SK-N-SH (cell line): ENCODE results near the gene CARD6. TPM values are rescaled to one million over a fixed set of nuclear protein-coding genes. Genes with fewer than 3 reads are reported as not detected.
"Not testable (repeated sequence)": the region's sequence is repeated elsewhere in the genome, so short reads cannot be mapped to it uniquely, and the experiment has no call there.

ENCODE experiments used
- CTCF ChIA-PET: fragments of 300-600, 350-600 bp; formaldehyde crosslinking; extraction: SDS; loops from one replicate; lab custom pipeline; 2021; lab: Yijun Ruan, JAX
- POLR2A ChIA-PET: fragments of 350-600 bp; sonication (Branson Sonifier 250); formaldehyde crosslinking; extraction: SDS; loops from one replicate; lab custom pipeline; 2020; ENCODE audit warnings: antibody characterized with exemption, inconsistent platforms; lab: Yijun Ruan, JAX
- DNase-seq: peaks from one replicate; pipeline ENCODE4 v3.0.0; 2012
- H2AFZ ChIP-seq: fragments of 200-600 bp; sonication (generic); 2 replicates; pipeline ENCODE4 v1.8.1; 2016; ENCODE audit warnings: antibody characterized with exemption, mild to moderate bottlenecking, low read depth
- H3F3A ChIP-seq: fragments of 200-600 bp; sonication (generic); replicated peaks from 2 replicates; pipeline ENCODE3; 2016; ENCODE audit warnings: antibody characterized with exemption, mild to moderate bottlenecking; ENCODE audit not compliant: insufficient read depth
- H3K27ac ChIP-seq, 2 experiments: fragments of 200-500 bp in 1 of 2; fragments of 200-600 bp in 1 of 2; sonication (Bioruptor generic) in 1 of 2; sonication (generic), shearing (Covaris generic) in 1 of 2; 2 replicates each; pipeline versions ENCODE4 v1.5.1 to v1.6.1; 2014 to 2016; ENCODE audit warnings: low read depth in 2 of 2, inconsistent platforms in 1 of 2, low read length in 1 of 2, mild to moderate bottlenecking in 1 of 2, mixed read lengths in 1 of 2
- H3K27me3 ChIP-seq: fragments of 200-600 bp; sonication (generic), shearing (Covaris generic); 2 replicates; pipeline ENCODE4 v1.6.1; 2016; ENCODE audit warnings: mixed run types; ENCODE audit not compliant: insufficient read depth
- H3K36me3 ChIP-seq, 2 experiments: fragments of 200-500 bp in 1 of 2; fragments of 200-600 bp in 1 of 2; sonication (Bioruptor generic) in 1 of 2; sonication (generic) in 1 of 2; replicated peaks in 1 of 2; 2 replicates each; pipeline versions ENCODE3 to v1.5.1; 2014 to 2016; ENCODE audit warnings: low read length in 1 of 2, mild to moderate bottlenecking in 1 of 2; ENCODE audit not compliant: insufficient read depth in 2 of 2, control insufficient read depth in 1 of 2
- H3K4me1 ChIP-seq, 2 experiments: fragments of 200-500 bp in 1 of 2; fragments of 200-600 bp in 1 of 2; sonication (Bioruptor generic) in 1 of 2; sonication (generic), shearing (Covaris generic) in 1 of 2; 2 replicates each; pipeline versions ENCODE4 v1.5.1 to v1.6.1; 2014 to 2016; ENCODE audit warnings: low read depth in 1 of 2, low read length in 1 of 2, mixed run types in 1 of 2; ENCODE audit not compliant: insufficient read depth in 2 of 2, control insufficient read depth in 1 of 2
- H3K4me2 ChIP-seq: fragments of 200-600 bp; sonication (generic), shearing (Covaris generic); 2 replicates; pipeline ENCODE4 v1.6.1; 2017; ENCODE audit warnings: mixed run types
- H3K4me3 ChIP-seq, 2 experiments: fragments of 200-500 bp in 1 of 2; fragments of 200-600 bp in 1 of 2; sonication (Bioruptor generic) in 1 of 2; sonication (generic), shearing (Covaris generic) in 1 of 2; 2 replicates each; pipeline versions ENCODE4 v1.5.1 to v1.8.1; 2014 to 2016; ENCODE audit warnings: low read depth in 2 of 2, inconsistent platforms in 1 of 2, low read length in 1 of 2, mild to moderate bottlenecking in 1 of 2, mixed read lengths in 1 of 2, moderate library complexity in 1 of 2
- H3K79me2 ChIP-seq: fragments of 200-600 bp; sonication (generic); 2 replicates; pipeline ENCODE4 v1.8.1; 2017; ENCODE audit warnings: mild to moderate bottlenecking; ENCODE audit not compliant: insufficient read depth
- H3K9ac ChIP-seq: fragments of 200-600 bp; sonication (generic); 2 replicates; pipeline ENCODE4 v1.6.1; 2017; ENCODE audit warnings: mixed run types
- H3K9me2 ChIP-seq: fragments of 200-600 bp; sonication (generic); 2 replicates; pipeline ENCODE4 v1.6.1; 2017; ENCODE audit warnings: mixed run types
- H3K9me3 ChIP-seq: fragments of 200-600 bp; sonication (generic); 2 replicates; pipeline ENCODE4 v1.6.1; 2017; ENCODE audit warnings: mixed run types, mild to moderate bottlenecking, moderate library complexity
- H4K20me1 ChIP-seq: fragments of 200-600 bp; sonication (generic); 2 replicates; pipeline ENCODE4 v1.6.1; 2017; ENCODE audit warnings: mild to moderate bottlenecking, mixed run types; ENCODE audit not compliant: insufficient read depth
- ELF1 ChIP-seq: IDR thresholded peaks from 2 replicates; pipeline ENCODE4 v1.4.0; 2012
- EP300 ChIP-seq, 2 experiments: IDR thresholded peaks; 2 replicates each; pipeline versions ENCODE4 v1.4.0 to v1.6.1; 2012; ENCODE audit warnings: borderline replicate concordance in 1 of 2, low read depth in 1 of 2, low read length in 1 of 2
- FOSL2 ChIP-seq: IDR thresholded peaks from 2 replicates; pipeline ENCODE4 v1.4.0; 2012; ENCODE audit warnings: low read depth, mild to moderate bottlenecking, moderate library complexity, borderline replicate concordance
- FOXM1 ChIP-seq: IDR thresholded peaks from 2 replicates; pipeline ENCODE4 v1.4.0; 2012; ENCODE audit warnings: low read depth, mild to moderate bottlenecking
- GATA2 ChIP-seq: sonication (generic); formaldehyde crosslinking; IDR thresholded peaks from 2 replicates; pipeline ENCODE4 v1.5.0; 2020; ENCODE audit warnings: mild to moderate bottlenecking, missing genetic modification reagents
- JUND ChIP-seq: IDR thresholded peaks from 2 replicates; pipeline ENCODE4 v1.4.0; 2012
- NFIC ChIP-seq: IDR thresholded peaks from 2 replicates; pipeline ENCODE4 v1.4.0; 2012; ENCODE audit warnings: borderline replicate concordance
- NRF1 ChIP-seq: IDR thresholded peaks from 2 replicates; pipeline ENCODE4 v1.6.1; 2012; ENCODE audit warnings: low read depth, mild to moderate bottlenecking, low read length
- POLR2AphosphoS5 ChIP-seq: IDR thresholded peaks from 2 replicates; pipeline ENCODE4 v1.6.1; 2012; ENCODE audit warnings: low read depth, low read length
- RAD21 ChIP-seq: IDR thresholded peaks from 2 replicates; pipeline ENCODE4 v1.6.1; 2012; ENCODE audit warnings: mild to moderate bottlenecking, low read length
- TEAD4 ChIP-seq: IDR thresholded peaks from 2 replicates; pipeline ENCODE4 v1.4.0; 2012; ENCODE audit warnings: mild to moderate bottlenecking, borderline replicate concordance; ENCODE audit not compliant: insufficient read depth
- YY1 ChIP-seq: IDR thresholded peaks from 2 replicates; pipeline ENCODE4 v1.4.0; 2012; ENCODE audit warnings: low read depth, mild to moderate bottlenecking
- WGBS: methylation state at CpG from one replicate; pipeline ENCODE4 v1.1.6; 2017; ENCODE audit warnings: low lambda C conversion rate; 5-methylcytosine and 5-hydroxymethylcytosine counted together
- polyA plus RNA-seq, 3 experiments: library from polyadenylated mRNA; depleted of rRNA; stranded (reverse); fragments of >200 nt; gene quantifications; 2 replicates each; pipeline ENCODE4 v1.2.3, GENCODE V29; 2012
- TF ChIP-seq, protein P1 (sequence below): IDR thresholded peaks from 2 replicates; pipeline ENCODE4; 2012
- TF ChIP-seq, protein P2 (sequence below): fragments of 200-600 bp; sonication (generic); IDR thresholded peaks from 2 replicates; pipeline ENCODE4 v1.6.1; 2017; ENCODE audit warnings: antibody characterized with exemption, mild to moderate bottlenecking, moderate library complexity
- TF ChIP-seq, protein P3 (sequence below): IDR thresholded peaks from 2 replicates; pipeline ENCODE4 v1.6.1; 2012; ENCODE audit warnings: mild to moderate bottlenecking, low read depth, low read length, moderate library complexity
- TF ChIP-seq, protein P4 (sequence below): fragments of 150-350 bp; IDR thresholded peaks from 2 replicates; pipeline ENCODE4 v1.6.1; 2016; ENCODE audit warnings: mild to moderate bottlenecking, low read depth, low read length
- TF ChIP-seq, protein P5 (sequence below): IDR thresholded peaks from 2 replicates; pipeline ENCODE4 v1.4.0; 2012; ENCODE audit warnings: low read depth

Gene CARD6
- polyA plus RNA-seq, 1 of the 3 experiments (the other 2 are of a cell fraction) = 0.03 TPM

DNA sequence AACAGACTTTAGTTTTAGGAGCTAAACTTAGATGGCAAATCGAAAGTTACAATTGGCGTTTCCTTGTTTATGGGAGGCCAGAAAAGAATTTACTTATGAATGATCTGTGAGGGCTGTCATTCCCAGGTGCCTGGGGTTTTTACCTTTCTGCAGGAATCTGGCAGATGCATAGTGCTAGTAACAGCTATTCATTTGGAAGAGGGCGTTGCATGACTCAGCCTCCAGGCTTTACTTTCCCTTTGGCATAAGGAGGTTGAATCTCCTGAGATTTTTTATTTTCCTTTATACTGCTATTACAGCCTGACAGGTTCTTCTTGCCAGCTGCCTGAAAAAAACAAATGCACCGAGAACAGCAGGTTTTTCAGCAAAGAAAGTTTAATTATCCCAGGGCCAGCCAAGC is 30.0 kb downstream of the CARD6 start (continued):
- TF ChIP-seq JUND = no peak
- no peak for TF ChIP-seq RAD21
- TF ChIP-seq TEAD4 = no peak
- TF ChIP-seq YY1 = no peak
- TF ChIP-seq EP300 (IDR thresholded peaks at IDR 0.05; ENCODE audit: borderline replicate concordance in 1 of 2, low read depth in 1 of 2, low read length in 1 of 2) = no peak
- no peak for TF ChIP-seq NRF1
- TF ChIP-seq, protein P1, sequence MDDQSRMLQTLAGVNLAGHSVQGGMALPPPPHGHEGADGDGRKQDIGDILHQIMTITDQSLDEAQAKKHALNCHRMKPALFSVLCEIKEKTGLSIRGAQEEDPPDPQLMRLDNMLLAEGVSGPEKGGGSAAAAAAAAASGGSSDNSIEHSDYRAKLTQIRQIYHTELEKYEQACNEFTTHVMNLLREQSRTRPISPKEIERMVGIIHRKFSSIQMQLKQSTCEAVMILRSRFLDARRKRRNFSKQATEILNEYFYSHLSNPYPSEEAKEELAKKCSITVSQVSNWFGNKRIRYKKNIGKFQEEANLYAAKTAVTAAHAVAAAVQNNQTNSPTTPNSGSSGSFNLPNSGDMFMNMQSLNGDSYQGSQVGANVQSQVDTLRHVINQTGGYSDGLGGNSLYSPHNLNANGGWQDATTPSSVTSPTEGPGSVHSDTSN = no peak
- TF ChIP-seq NFIC = no peak
- TF ChIP-seq, protein P2, sequence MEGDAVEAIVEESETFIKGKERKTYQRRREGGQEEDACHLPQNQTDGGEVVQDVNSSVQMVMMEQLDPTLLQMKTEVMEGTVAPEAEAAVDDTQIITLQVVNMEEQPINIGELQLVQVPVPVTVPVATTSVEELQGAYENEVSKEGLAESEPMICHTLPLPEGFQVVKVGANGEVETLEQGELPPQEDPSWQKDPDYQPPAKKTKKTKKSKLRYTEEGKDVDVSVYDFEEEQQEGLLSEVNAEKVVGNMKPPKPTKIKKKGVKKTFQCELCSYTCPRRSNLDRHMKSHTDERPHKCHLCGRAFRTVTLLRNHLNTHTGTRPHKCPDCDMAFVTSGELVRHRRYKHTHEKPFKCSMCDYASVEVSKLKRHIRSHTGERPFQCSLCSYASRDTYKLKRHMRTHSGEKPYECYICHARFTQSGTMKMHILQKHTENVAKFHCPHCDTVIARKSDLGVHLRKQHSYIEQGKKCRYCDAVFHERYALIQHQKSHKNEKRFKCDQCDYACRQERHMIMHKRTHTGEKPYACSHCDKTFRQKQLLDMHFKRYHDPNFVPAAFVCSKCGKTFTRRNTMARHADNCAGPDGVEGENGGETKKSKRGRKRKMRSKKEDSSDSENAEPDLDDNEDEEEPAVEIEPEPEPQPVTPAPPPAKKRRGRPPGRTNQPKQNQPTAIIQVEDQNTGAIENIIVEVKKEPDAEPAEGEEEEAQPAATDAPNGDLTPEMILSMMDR = no peak
- TF ChIP-seq FOSL2 = no peak

DNA sequence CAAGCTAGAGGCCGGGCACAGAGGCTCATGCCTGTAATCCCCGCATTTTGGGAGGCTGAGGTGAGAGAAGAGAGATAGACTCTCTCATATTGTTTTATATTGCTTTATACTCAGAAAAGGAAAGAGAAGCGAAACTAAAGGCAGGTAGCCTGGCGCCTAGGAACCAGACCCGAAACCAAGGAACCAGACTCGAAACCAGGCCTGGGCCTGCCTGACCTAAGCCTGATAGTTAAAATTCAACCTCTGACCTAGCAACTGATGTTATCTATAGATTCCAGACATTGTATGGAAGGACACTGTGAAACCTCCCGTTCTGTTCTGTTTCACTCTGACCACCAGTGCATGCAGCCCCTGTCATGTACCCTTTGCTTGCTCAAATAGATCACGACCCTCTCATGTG is 31.1 kb downstream of the CARD6 start:
- H3K9me3 ChIP-seq, H3K9me2 ChIP-seq, H3K36me3 ChIP-seq, H4K20me1 ChIP-seq, H3F3A ChIP-seq, CTCF ChIA-PET, H3K27ac ChIP-seq, H3K27me3 ChIP-seq, H3K79me2 ChIP-seq, H2AFZ ChIP-seq, DNase-seq, H3K4me1 ChIP-seq, H3K4me2 ChIP-seq, H3K9ac ChIP-seq, H3K4me3 ChIP-seq: not testable (repeated sequence)
- WGBS = 74% methylated on average over 8 of the region's 8 CpGs
- POLR2A ChIA-PET = interaction anchor here (1.2 kb wide), 1 partner anchor 37 kb away, joined by 3 read pairs; the partner anchor contains the start of gene RPL37

DNA sequence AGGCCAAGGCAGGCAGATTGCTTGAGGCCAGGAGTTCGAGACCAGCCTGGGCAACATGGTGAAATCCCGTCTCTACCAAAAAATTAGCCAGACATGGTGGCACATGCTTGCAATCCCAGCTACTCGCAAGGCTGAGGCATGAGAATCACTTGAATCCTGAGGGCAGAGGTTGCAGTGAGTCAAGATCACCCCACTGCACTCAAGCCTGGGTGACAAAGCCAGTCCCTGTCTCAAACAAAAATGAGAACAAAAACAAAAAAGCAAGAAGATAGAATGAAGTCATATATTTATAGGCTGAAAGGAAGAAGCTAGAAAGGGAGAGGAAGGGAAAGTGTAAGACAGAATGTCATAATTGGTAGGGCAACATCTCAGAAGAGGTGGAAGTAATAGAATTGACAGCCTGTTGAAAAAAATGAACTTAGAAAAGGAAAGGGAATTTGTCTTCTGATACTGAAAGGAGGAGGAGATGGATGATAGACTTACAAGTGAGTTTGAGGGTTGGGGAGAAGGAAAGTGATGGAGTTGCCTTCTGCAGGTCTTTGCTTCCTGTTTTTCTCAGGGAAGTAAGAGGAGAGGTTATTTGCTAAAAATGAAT is 32.2 kb downstream of the CARD6 start:
- no peak overlapping the region for H3K4me3 ChIP-seq
- H4K20me1 ChIP-seq = no peaks in the 10 kb centered on the region
- ChIA-PET POLR2A (no interaction called here), CTCF (no interaction called here)
- H3K4me1 ChIP-seq = no peaks in the 10 kb centered on the region
- no peak overlapping the region for H2AFZ ChIP-seq
- no peaks in the 10 kb centered on the region for H3K36me3 ChIP-seq
- no peaks in the 10 kb centered on the region; the same call in 1 of the 2 replicates for H3K27me3 ChIP-seq
- no peaks in the 10 kb centered on the region for H3K9me2 ChIP-seq
- no peaks in the 10 kb centered on the region for H3F3A ChIP-seq
- H3K27ac ChIP-seq = no peak overlapping the region
- no peak overlapping the region for H3K9ac ChIP-seq
- no peak overlapping the region for H3K4me2 ChIP-seq
- H3K79me2 ChIP-seq = no peaks in the 10 kb centered on the region
- WGBS = 39% methylated on average over 3 of the region's 3 CpGs
- DNase-seq = no peak
- 0 out of 2 replicates have a peak, but pooled peaks cover 5% of the 10 kb centered on the region for H3K9me3 ChIP-seq
- no peak for TF ChIP-seq FOXM1
- TF ChIP-seq NFIC = no peak
- TF ChIP-seq, protein P3, sequence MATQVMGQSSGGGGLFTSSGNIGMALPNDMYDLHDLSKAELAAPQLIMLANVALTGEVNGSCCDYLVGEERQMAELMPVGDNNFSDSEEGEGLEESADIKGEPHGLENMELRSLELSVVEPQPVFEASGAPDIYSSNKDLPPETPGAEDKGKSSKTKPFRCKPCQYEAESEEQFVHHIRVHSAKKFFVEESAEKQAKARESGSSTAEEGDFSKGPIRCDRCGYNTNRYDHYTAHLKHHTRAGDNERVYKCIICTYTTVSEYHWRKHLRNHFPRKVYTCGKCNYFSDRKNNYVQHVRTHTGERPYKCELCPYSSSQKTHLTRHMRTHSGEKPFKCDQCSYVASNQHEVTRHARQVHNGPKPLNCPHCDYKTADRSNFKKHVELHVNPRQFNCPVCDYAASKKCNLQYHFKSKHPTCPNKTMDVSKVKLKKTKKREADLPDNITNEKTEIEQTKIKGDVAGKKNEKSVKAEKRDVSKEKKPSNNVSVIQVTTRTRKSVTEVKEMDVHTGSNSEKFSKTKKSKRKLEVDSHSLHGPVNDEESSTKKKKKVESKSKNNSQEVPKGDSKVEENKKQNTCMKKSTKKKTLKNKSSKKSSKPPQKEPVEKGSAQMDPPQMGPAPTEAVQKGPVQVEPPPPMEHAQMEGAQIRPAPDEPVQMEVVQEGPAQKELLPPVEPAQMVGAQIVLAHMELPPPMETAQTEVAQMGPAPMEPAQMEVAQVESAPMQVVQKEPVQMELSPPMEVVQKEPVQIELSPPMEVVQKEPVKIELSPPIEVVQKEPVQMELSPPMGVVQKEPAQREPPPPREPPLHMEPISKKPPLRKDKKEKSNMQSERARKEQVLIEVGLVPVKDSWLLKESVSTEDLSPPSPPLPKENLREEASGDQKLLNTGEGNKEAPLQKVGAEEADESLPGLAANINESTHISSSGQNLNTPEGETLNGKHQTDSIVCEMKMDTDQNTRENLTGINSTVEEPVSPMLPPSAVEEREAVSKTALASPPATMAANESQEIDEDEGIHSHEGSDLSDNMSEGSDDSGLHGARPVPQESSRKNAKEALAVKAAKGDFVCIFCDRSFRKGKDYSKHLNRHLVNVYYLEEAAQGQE = no peak
- TF ChIP-seq, protein P4, sequence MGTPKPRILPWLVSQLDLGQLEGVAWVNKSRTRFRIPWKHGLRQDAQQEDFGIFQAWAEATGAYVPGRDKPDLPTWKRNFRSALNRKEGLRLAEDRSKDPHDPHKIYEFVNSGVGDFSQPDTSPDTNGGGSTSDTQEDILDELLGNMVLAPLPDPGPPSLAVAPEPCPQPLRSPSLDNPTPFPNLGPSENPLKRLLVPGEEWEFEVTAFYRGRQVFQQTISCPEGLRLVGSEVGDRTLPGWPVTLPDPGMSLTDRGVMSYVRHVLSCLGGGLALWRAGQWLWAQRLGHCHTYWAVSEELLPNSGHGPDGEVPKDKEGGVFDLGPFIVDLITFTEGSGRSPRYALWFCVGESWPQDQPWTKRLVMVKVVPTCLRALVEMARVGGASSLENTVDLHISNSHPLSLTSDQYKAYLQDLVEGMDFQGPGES = no peak
- no peak for TF ChIP-seq POLR2AphosphoS5
- TF ChIP-seq, protein P5, sequence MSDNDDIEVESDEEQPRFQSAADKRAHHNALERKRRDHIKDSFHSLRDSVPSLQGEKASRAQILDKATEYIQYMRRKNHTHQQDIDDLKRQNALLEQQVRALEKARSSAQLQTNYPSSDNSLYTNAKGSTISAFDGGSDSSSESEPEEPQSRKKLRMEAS = no peak
- TF ChIP-seq GATA2 (CRISPR knock-in tag) = no peak
- no peak for TF ChIP-seq ELF1
